Fibroblast of gingiva (primary cell): ENCODE data around the gene ZSCAN5A.
A peak's percentile ranks its signal among the peaks of the same experiment; 100 is the strongest.
"Not testable (repeated sequence)": the region's sequence is repeated elsewhere in the genome, so short reads cannot be mapped to it uniquely, and the experiment has no call there.

Source experiments
- DNase-seq: peaks from one replicate; pipeline ENCODE4 v3.0.0-alpha.2; 2011; ENCODE audit warnings: low read depth

ZSCAN5A gene

GRCh38 chr19:56314018-56314380 is 640 bp downstream of the ZSCAN5A start:
- DNase-seq = no peak

- no peak for DNase-seq
Measured at GRCh38 chr19:56312787-56313657, 1.6 kb downstream of the ZSCAN5A start.

GRCh38 chr19:56312342-56312741 is 2.3 kb downstream of the ZSCAN5A start:
- DNase-seq = no peak

GRCh38 chr19:56310462-56310861 is 4.2 kb downstream of the ZSCAN5A start:
- DNase-seq = no peak

GRCh38 chr19:56309511-56310185 is 5.0 kb downstream of the ZSCAN5A start:
- DNase-seq = peak; percentile 10

GRCh38 chr19:56308792-56309191 is 5.8 kb downstream of the ZSCAN5A start:
- DNase-seq = no peak

- not testable (repeated sequence) for DNase-seq
Measured at GRCh38 chr19:56307062-56307461, 7.6 kb downstream of the ZSCAN5A start.

GRCh38 chr19:56306016-56306415 is 8.6 kb downstream of the ZSCAN5A start:
- no peak for DNase-seq

- DNase-seq = no peak
Measured at GRCh38 chr19:56304243-56304642, 10.4 kb downstream of the ZSCAN5A start.

GRCh38 chr19:56301886-56302620 is 12.6 kb downstream of the ZSCAN5A start:
- DNase-seq = no peak

- DNase-seq = no peak
Measured at GRCh38 chr19:56301155-56301554, 13.5 kb downstream of the ZSCAN5A start.

- no peak for DNase-seq
Measured at GRCh38 chr19:56299688-56300087, 15.0 kb downstream of the ZSCAN5A start.

GRCh38 chr19:56297010-56297409 is 17.6 kb downstream of the ZSCAN5A start:
- DNase-seq = no peak

GRCh38 chr19:56295531-56296455 is 18.8 kb downstream of the ZSCAN5A start:
- DNase-seq = no peak

- no peak for DNase-seq
Measured at GRCh38 chr19:56294549-56294948, 20.1 kb downstream of the ZSCAN5A start.

GRCh38 chr19:56291867-56292266 is 22.8 kb downstream of the ZSCAN5A start:
- no peak for DNase-seq

- no peak for DNase-seq
Measured at GRCh38 chr19:56290104-56290503, 24.5 kb downstream of the ZSCAN5A start.

GRCh38 chr19:56284746-56285145 is 29.9 kb downstream of the ZSCAN5A start:
- no peak for DNase-seq

- DNase-seq = no peak
Measured at GRCh38 chr19:56282809-56283208, 31.8 kb downstream of the ZSCAN5A start.

- no peak for DNase-seq
Measured at GRCh38 chr19:56273563-56274117, 41.0 kb downstream of the ZSCAN5A start.

- no peak for DNase-seq
Measured at GRCh38 chr19:56272161-56272798, 42.4 kb downstream of the ZSCAN5A start, which contains the start of gene EDDM13. EDDM13 (plus strand) TSS chr19:56272748; CDS start chr19:56272835, 87 bp downstream.
